Measurements from ENCODE around the gene ACTN4.

Gene ACTN4

DNA sequence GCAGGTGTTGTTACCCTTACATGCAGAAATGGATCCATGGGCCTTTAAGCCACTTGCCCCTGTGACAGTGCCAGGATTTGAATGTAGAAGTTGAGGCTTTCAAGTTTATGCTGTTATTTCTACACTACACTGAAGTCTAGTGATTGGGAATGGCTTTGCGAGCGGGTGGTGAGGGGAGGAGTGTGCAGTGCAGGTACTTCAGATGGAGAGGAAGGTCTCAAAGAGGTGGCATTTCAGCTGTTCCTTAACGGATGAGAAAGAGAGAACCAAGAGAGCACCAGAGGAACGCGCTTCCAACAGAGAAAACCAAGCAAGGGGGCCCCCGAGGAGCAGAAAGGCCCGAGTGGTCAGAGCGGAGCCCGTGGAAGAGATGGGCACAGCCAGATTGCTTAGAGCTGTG lies 13.3 kb downstream of the ACTN4 start:
- DNase-seq (ENCODE audit: low read depth in 2 of 2) = no peak

DNA sequence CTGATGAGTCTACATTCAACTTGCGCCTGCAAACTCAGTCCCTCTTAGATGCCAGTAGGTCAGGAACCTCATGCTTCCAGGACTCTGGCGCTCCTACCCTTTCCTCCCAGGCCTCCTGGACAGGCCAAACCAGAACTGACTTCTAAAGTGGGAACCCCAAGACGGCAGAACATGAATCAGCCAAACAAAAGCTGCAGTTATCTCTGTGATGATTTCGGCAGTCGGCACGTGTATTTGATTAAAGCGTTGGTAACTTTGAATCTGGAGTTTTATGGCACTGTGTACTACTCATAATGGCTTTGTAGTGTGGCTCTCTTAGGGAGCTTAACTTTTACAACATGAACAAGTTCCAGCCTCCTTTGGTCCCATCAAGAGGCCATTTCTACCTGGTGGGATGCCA lies 13.7 kb downstream of the ACTN4 start:
- no peak for DNase-seq (ENCODE audit: low read depth in 2 of 2)

DNA sequence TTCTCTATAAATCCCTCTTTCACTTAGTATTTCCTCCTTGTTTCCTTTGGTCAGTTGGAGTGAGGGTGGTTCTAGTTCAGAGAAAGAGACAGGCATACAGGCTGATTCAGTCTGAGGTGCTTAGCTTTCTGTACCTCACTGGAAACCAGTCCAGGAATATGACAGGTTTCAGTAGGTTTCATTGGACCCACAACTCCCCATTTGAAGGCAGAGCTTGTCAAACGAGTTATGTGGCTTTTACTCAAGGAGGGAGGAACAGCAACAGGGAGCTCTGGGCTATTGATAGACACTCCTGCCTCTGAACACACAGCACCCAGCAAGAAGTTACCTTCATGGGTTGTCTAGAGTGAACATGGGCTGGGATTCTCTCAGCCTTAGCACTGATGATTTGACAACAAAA lies 14.5 kb downstream of the ACTN4 start:
- no peak for DNase-seq (ENCODE audit: low read depth in 2 of 2)

DNA sequence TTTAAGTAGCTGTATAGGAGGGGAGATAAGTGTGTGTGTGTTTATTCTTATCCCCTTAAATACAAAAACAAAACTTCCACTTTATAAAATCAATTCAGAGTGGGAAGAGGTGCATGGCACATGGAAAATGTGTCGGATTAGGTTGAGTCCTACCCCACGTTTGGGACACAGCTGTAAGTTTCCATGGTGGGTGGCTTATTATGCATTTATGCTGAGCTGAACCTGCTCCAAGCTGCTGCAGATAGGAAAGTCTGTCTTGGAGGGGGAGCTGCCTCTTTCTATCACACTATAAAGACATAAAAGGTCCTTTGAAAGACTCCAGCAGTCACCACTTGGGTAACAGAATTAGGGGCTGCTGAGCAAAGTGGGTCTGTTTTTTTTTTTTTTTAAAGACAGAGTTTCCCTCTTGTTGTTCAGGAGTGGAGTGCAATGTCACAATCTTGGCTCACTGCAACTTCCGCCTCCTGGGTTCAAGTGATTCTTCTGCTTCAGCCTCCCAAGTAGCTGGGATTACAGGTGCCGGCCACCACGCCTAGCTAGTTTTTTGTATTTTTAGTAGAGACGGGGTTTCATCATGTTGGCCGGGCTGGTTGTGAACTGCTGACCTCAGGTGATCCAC lies 15.2 kb downstream of the ACTN4 start:
- DNase-seq (ENCODE audit: low read depth in 2 of 2) = no peak

DNA sequence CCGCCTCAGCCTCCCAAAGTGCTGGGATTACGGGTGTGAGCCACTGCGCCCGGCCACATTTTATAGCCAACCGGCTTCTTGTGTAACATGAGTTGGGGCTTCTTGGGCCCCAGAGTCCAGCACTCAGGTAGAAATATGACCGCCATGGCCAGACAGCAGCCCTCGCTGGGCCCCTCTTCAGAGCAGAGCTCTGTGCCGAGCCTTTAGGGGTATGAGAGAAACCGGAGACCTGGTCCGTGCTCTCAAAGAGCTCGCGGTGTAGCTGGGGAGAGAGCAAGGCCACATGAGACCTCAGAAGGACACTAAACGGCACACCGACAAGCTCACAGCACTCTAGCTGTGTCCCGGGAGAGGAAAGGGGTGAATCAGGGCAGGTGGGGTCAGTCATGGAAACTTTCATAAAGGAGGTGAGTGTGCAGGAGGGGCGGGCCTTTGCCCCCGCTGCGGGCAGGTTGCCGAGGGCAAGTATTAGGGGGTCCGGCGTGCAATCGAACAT lies 15.8 kb downstream of the ACTN4 start:
- no peak for DNase-seq (ENCODE audit: low read depth in 2 of 2)

DNA sequence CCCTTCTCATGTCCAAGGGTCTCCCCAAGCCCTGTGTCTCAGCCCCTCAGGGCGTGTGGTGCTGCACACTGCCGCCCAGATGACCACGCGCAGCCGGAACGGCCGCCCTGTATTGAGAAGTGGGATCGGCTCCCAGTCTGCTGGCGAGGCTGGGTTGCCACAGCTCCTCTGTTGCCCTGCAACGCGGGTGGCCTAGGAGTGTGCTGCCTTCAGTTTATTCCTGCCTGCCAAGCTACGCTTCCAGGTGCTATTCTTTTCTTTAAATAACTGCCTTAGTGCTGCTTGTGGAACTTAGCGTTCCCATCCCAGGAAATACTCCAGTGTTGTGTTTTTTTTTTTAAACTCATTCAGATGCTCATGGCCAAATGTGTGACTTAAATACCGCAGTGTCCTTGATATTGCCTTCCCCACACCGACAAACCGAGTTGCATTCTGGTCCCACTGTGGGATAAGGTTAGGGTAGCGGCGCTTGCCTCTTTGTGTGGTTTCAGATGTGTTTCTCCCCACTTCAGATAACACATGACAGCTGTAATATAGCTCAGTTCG lies 16.6 kb downstream of the ACTN4 start:
- DNase-seq (ENCODE audit: low read depth in 2 of 2) = no peak

DNA sequence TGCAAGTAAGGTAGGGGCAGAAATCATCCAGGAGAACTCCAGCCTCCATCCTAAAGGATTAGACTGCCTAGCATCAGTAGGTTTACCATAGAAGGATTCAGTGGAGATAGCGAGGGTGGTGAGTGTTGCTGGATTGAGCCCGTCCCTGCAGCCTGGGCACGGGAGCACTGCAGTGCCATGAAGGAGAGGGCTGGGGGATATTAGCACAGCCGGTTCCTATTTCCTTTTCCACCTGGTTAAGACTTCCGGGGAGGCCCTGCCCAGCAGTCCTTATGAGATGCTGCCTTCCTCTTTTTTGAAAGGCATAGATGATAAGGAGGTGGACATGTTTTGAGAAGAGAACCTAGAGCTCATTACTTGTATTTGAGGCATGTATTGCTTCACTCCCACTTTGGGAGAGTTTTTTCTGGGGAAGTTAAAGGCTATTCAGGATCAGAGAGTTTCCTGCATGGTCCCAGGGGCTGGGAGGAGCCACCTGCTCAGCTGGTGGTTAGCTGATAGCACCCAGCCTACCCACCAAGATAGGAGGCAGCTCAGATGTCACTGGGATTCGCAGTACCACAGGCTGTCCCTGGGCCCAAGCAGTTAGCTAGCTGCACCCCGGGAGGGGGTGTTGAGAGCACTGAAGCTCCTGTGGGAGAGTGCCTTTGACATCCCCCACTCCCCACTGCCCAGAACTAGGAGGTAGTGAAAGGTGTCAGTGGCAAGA lies 17.2 kb downstream of the ACTN4 start:
- no peak for DNase-seq (ENCODE audit: low read depth in 2 of 2)

DNA sequence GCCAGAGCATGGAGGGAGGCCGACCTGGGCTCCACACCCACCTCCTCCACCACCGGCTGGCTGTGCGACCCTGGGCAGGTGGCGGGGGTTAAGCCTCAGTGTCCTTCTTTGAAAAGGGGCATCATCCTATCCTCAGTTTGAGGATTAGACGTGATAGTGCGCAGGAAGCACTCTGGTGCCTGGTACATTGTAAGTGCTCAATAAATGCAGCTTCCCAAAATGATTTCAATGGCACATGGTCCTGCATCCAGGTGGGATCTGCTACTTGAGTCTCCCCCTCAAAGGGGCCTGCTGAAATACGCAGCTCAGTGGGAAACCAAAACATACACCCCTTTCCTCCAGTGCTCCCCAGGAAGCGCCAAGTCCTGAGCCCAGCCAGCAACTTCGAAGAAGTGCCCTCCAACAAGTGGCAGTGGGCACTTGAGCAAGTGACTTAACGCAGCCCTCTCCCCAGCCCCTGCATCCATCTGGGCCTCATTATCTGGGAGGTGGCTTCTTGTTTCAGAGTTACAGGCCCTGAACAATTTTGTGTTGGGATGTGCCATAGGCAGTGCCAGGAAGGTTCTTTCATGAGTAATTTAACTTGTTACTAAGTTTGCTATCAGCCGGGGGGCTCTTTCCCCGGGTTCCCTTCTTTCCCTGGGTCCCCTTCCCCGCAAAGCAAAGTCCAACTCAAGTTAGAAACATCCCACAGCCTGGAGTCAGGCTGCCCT lies 17.9 kb downstream of the ACTN4 start:
- no peak for DNase-seq (ENCODE audit: low read depth in 2 of 2)

DNA sequence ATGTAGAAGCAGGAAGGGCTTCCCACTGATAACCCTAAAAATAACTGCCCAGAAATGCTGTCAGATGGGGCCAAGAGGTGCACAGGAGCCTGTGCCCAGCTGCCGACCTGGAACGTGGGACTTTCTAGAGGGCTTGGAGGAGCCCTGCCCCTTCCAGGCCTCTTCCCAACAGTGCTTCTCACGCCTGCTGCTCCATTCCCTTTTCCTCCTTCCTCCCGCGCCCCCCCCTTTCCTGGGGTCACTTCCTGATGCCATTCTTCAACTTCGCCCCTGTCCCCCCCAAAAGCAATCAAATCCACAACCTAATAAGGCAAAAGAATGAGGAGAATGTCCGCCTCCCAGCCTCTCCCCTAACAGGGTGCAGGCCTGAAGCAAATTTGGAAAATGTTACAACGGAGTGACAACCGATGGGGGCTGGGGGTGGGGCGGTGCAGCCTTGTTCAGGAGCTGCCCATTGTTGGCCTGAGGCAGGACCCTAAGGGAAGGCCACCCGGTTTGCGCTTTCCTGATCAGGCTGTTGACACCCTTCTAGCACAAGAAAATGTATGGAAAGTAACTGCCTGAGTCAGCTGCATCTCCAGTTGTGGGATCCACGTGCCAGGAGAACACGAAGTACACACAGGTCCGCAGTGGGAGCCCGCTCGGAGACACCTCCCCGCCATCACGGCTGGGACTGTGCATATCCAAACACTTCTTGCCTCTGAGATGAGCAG lies 18.7 kb downstream of the ACTN4 start:
- no peak for DNase-seq (ENCODE audit: low read depth in 2 of 2)

DNA sequence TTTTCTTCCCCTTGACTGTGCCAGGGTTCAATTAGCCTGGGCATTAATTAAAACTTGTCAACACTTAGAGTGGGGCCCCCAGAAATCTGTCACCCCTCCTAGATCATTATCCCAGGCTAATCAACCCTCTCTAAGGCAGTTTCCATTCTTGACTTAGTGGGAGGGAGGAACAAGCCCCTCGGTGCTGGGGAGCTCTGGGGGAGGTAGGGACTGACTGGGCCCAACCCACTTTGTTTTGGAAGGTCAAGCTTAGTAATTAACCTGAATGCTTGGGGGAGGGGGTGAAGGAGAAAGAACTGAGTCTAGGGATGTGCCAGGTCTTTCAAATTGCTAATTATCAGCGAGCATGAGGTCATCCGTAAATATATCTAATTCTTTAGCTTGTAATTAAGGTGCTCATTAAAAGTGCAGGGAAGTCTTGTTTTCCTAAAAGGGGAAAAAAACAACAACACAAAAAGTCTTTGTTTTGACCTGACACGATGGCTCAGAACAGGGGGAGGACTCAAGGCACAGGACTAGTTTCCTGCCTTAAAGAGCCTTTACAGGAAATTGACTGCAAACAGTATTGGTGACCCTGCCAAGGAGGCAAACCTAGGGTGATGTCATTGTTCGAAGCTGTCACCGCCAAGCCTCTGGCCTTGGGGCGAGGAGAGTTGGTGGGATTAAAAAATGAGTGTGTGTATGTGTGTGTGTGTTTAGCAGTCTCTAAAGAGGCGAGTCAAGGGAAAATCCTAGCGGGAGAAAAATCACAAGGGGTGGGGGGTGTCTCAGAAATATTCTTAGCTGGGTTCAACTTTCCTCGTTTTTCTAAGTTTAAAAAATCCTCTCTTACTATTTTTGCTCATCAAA lies 19.4 kb downstream of the ACTN4 start:
- DNase-seq (ENCODE audit: low read depth in 2 of 2) = no peak

DNA sequence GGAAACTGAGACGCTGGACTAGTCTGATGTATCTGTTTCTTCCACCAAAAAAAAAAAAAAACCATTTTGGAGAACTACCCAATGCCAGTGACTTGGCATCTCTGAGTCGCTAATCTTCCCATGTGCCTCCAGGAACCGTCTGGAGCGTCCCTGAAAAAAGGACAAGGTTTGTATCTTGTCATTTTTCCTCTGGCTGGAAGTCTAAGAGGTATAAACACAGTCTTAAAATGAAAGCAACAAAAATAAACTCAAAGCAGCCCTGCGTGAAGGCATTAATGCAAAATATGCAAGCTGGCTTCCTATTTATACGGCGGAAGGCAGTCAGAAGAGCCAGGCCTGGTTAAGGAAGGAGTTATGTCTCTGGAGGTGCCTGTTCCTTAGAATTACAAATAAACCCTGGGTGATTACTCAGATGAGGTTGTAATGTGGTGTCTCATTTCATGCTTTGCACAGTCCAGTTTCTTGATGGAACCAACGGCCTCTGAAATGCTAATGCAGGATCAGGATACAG lies 20.3 kb downstream of the ACTN4 start:
- no peak for DNase-seq (ENCODE audit: low read depth in 2 of 2)

DNA sequence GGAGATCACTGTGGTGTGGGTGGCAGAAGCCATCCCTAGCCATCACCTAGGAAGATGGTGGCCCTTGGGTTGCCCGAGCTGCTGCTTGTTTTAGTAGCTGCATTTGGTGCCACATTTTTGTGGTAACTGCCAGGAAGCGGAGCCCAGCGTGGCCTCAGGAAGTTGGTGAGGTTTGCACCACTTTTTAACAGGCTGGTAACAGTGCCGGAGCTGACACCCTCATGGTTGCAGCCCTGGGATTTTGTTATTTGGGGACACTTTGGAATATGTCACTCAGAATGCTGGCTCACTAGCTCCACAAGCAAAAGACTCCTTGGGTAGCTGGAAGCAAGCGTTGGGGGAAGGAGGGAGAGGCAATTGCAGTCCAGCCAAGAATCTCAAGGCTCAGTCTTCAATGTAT lies 22.1 kb downstream of the ACTN4 start:
- DNase-seq (ENCODE audit: low read depth in 2 of 2) = no peak

DNA sequence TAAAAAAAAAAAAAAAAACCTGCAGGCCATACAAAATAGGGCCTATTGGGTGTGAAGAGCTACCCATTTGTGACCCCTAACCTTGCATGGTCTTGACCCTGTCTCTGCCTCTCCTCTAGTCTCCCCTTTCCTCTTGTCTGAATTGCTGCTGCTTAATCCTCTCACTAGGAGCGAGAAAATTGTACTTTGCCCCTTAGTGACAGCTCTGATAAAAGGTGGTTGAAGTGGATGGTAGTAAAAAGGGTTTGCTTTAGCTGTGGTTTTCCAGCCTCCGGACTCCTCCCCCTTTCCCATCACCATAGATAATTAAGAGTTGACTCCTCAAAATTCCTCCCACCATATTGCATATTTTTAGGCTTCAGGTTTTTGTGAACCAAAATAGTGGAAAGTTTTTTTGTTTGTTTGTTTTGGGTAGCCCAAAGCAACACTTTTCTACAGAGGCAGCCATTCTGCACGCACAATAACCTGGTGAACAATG lies 23.5 kb downstream of the ACTN4 start:
- no peak for DNase-seq (ENCODE audit: low read depth in 2 of 2)

DNA sequence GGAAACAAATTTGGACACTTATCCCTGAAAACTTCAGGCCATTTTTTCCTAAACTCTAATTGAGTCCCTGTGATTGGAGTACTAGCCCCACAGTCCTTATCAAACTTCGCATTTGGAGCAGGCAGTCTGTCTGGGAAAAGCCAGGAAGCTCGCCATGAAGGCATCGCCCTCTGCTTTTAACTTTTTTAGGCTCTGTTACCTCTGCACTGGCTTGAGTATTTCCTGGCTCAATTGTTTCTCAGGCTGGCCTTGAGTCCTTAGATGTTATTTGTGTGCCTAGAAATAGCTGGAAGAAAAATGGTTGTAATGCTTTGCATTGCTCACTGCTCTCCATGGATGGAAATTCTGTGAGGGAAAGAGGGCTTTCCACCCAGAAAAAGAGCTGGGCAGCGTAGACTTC lies 24.2 kb downstream of the ACTN4 start:
- no peak for DNase-seq (ENCODE audit: low read depth in 2 of 2)

DNA sequence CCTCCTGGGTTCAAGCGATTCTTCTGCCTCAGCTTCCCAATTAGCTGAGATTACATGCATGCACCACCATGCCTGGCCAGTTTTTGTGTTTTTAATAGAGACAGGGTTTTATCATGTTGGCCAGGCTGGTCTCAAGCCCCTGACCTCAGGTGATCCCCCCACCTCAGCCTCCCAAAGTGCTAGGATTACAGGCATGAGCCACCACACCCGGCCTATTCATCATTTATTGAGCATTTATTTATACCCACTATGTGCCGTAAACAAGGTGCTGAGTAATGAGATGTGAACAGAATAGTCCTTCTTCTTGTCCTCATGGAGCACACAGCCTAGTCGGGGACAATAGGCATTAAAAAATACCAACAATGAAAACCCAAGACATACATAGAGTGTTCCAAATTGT lies 25.6 kb downstream of the ACTN4 start:
- DNase-seq (ENCODE audit: low read depth in 2 of 2) = no peak

DNA sequence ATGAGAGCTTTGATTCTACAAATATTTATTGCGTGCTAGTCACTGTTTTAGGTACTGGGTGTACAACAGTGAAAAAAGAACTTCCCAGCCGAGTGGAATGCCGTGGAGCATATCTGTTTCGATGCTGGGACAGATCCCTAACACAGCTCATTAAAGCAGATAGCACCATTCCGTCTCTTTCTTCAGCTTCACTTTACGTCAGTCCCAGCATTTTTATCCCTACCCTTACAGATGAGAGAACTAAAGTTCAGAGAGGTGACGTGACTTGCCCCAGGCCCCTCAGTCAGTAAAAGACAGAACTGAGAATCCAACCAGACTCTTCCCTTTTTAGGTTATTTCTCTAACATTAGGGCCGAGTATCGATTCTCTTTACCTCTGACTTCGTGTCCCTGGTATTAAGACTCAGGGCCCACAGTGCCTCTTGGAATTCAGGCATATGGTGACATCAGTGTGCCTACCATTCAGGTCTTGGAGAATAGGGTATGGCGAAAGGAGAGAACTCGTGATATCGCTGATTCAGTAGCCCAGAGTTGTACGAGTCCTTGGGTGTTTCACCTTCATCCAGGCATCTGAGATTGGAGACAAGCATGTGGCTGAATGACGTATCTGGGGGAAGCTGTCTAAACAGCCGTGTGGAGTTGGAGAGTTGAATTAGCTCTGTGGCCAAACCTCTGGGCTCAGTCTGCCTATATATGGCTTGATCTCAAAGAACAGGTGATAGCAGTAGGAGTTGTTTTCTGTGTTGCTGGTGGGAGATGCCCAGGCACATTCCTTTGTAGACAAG lies 27.1 kb downstream of the ACTN4 start:
- no peak for DNase-seq (ENCODE audit: low read depth in 2 of 2)

DNA sequence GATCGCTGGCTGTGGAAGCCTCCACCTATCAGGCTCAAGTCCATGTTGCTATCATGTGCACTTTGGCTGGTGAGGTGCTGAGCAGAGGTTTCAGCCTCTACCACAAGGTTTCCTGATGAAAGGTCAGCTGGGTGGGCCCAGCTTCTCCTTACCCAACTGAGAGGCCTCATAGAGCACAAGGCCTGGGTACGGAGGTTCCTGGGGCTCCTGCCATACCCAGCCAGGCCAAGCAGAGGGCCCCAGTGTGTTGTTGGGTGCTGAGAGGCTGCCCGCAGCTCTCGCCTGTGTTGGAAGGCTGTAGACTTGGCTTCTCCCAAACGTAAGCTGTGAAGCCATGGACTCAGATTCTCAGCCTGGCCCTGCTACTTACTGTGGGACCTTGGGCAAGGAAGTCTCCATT lies 28.2 kb downstream of the ACTN4 start:
- no peak for DNase-seq (ENCODE audit: low read depth in 2 of 2)

DNA sequence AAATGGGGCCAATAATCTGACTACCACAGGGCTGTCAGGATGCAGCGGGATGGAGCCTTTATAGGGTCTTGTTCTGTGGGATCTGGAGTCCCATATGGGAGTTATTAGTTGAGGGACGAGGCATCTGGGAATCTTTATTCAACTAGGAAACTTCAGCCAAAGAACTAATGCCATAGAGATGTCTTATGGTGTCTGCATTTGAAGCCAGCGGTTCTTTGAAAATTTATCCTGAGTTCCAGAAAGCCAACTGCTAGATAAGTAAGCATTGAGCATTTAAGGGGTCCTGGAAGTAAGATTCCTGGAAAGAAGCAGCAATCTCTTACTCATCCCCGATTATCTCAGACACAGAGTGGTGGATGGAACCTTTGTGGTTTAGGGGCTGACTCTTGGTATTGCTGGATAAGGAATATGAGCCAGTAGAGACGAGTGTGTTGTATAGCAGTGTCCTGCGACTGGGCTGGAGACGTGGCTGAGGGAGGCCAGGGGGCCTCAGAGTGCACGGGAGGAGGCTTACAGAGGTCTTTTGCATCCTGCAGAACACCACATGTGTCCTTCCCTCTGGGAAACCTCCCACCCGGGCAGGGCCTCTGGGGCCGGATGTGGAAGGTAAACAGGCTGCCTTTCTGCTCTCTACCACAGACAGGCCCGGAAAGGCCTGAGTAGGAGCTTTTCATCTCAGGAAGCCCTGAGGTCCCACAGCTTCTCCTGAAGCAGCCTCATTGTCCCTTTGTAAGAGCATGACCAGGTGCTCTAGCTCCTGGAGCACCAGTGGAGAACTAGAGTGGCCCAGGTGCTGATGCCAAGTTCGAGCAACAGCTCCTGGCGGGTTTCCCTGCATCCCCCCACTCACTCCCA lies 28.8 kb downstream of the ACTN4 start:
- no peak for DNase-seq (ENCODE audit: low read depth in 2 of 2)

All from stimulated activated CD4-positive, alpha-beta T cell treated with anti-CD3 and anti-CD28 coated beads, Interleukin-1b, Interleukin-23, amount 100 ng/mL, for 4 hours (primary cell).